ENCODE data around the gene POTED.
"Not testable (repeated sequence)": the region's sequence is repeated elsewhere in the genome, so short reads cannot be mapped to it uniquely, and the experiment has no call there.

Gene POTED

DNA sequence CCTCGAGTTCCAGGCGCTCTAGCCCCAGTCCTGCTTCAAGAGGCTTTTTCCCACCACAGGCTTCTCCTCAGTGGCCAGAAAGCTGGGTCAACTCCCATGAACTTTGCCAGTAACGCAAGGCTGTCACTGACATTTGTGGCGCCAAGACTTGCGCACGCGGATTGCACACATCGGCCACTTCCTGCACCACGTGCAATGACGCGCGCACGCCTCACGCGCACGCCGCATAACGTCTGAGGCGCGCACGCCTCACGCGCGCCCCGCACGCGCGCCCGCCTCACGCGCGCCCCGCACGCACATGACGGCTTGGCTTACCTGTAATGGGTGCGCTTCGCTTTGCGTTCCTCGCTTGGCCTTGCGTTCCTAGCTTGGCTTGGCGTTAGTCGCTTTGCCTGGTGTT lies at the start of gene POTED:
Gene POTED (plus strand): TSS at position 301 of the 400 bp plus-strand sequence. CDS start 452 bp downstream, outside the sequence.
- not testable (repeated sequence) for DNase-seq

DNA sequence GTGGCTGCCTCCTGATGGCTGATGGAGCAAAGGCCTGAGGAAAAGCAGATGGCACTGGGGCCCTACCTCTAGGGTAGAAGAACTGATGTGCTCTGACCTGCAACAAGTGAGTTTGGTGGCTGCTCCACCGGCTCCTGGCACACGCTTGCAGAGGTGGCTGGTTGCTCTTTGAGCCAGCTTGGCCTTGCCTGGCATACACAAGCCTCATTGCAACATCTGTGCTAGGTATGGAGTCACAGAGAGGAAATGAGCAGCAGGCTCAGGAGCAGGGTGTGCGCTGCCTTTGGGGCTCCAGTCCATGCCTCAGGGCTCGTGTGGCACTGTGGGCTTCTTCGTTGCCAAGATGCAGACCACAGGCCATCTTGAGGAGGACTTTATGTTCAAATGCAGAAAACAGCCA lies 40.5 kb downstream of the POTED start:
- DNase-seq: not testable (repeated sequence)

DNA sequence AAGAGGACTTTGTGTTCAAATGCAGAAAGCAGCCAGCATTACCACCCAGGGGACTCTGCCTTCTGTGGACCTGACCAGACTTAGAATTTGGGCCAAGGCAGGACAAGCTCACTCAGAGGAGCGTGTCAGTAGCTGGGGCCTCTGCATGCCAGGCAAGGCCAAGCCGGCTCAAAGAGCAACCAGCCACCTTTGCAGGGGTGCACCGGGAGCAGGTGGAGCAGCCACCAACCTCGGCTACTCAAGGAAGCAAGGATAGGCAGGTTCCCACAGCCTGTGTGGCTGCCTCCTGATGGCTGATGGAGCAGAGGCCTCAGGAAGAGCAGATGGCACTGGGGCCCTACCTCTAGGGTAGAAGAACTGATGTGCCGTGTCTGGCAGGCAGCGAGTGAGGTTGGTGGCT lies 42.2 kb downstream of the POTED start:
- DNase-seq: not testable (repeated sequence)

All from NCI-H510A (cell line).